ENCODE measurements around the gene EXOC3L1.

EXOC3L1 gene

GRCh38 chr16:67191995-67192681 lies 2.2 kb upstream of the EXOC3L1 start, which contains the start of gene E2F4:
TSS of gene E2F4 (plus strand) at chr16:67192155. CDS start at chr16:67192228, 73 bp downstream.
- H3K4me3 ChIP-seq (ENCODE audit: low read length): peak within 1 kb of the TSS; percentile 92
- DNase-seq: peak; percentile 94
- H3K56ac ChIP-seq (ENCODE audit: low read length): peak within 1 kb of the TSS; percentile 94
- no peak within 1 kb of the TSS for H3K27ac ChIP-seq (ENCODE audit: low read depth, low read length)
- H2AK5ac ChIP-seq (ENCODE audit: low read length): peak within 1 kb of the TSS; percentile 27
- peak within 1 kb of the TSS; percentile 92 for H3K4me2 ChIP-seq (ENCODE audit: low read length)
- H4K5ac ChIP-seq (ENCODE audit: low read length): peak within 1 kb of the TSS; percentile 21
- H2BK5ac ChIP-seq (ENCODE audit: low read length): no peak within 1 kb of the TSS
- WGBS (ENCODE audit: extremely low coverage, insufficient coverage, low lambda C conversion rate): no CpG with 5 or more reads among the region's 54 CpGs
- peak within 1 kb of the TSS; percentile 91 for H3K9ac ChIP-seq (ENCODE audit: low read length)
- peaks cover 3% of the 10 kb centered on the region for H3K4me1 ChIP-seq (ENCODE audit: control insufficient read depth, low read depth, low read length)
- H3K27me3 ChIP-seq (ENCODE audit: insufficient read depth, low read length, poor library complexity): no peaks in the 10 kb centered on the region
- peak within 1 kb of the TSS; percentile 28 for H4K8ac ChIP-seq (ENCODE audit: low read depth, low read length)
- peaks cover 24% of the 10 kb centered on the region for H3K79me2 ChIP-seq (ENCODE audit: control insufficient read depth, insufficient read depth, low read length)
- H3K79me1 ChIP-seq (ENCODE audit: low read length): peaks cover 16% of the 10 kb centered on the region
- H2BK120ac ChIP-seq (ENCODE audit: low read depth, low read length): no peak within 1 kb of the TSS
- peak within 1 kb of the TSS; percentile 30 for H3K23ac ChIP-seq (ENCODE audit: low read length)
- H2BK15ac ChIP-seq (replicated peaks; ENCODE audit: low read depth): no peak within 1 kb of the TSS
- peaks cover 22% of the 10 kb centered on the region for H3K36me3 ChIP-seq (ENCODE audit: control insufficient read depth, insufficient read depth, low read length)
- H3K18ac ChIP-seq (ENCODE audit: low read length): no peak within 1 kb of the TSS
- peak within 1 kb of the TSS; percentile 56 for H3K4ac ChIP-seq (ENCODE audit: low read depth, low read length)

GRCh38 chr16:67191411-67191994 lies 1.6 kb upstream of the EXOC3L1 start:
- Histone ChIP-seq H3K4ac (ENCODE audit: low read depth, low read length) (no peak overlapping the region), H2BK120ac (ENCODE audit: low read depth, low read length) (no peak overlapping the region), H3K79me2 (ENCODE audit: control insufficient read depth, insufficient read depth, low read length) (peaks cover 24% of the 10 kb centered on the region), H3K79me1 (ENCODE audit: low read length) (peaks cover 16% of the 10 kb centered on the region), H4K5ac (ENCODE audit: low read length) (peak overlapping the region; percentile 21), H2AK5ac (ENCODE audit: low read length) (peak overlapping the region; percentile 11), H3K56ac (ENCODE audit: low read length) (peak overlapping the region; percentile 73), H3K4me1 (ENCODE audit: control insufficient read depth, low read depth, low read length) (peaks cover 3% of the 10 kb centered on the region), H3K4me2 (ENCODE audit: low read length) (peak overlapping the region; percentile 21), H3K27ac (ENCODE audit: low read depth, low read length) (no peak overlapping the region), H3K9ac (ENCODE audit: low read length) (peak overlapping the region; percentile 28), H3K4me3 (ENCODE audit: low read length) (no peak overlapping the region), H3K36me3 (ENCODE audit: control insufficient read depth, insufficient read depth, low read length) (peaks cover 17% of the 10 kb centered on the region), H3K18ac (ENCODE audit: low read length) (no peak overlapping the region), H4K8ac (ENCODE audit: low read depth, low read length) (no peak overlapping the region), H2BK15ac (replicated peaks; ENCODE audit: low read depth) (no peak overlapping the region), H3K27me3 (ENCODE audit: insufficient read depth, low read length, poor library complexity) (no peaks in the 10 kb centered on the region), H2BK5ac (ENCODE audit: low read length) (no peak overlapping the region), H3K23ac (ENCODE audit: low read length) (no peak overlapping the region)
- no peak for DNase-seq
- WGBS (ENCODE audit: extremely low coverage, insufficient coverage, low lambda C conversion rate): no CpG with 5 or more reads among the region's 9 CpGs

- H2BK120ac ChIP-seq (ENCODE audit: low read depth, low read length): no peak overlapping the region
- H3K79me2 ChIP-seq (ENCODE audit: control insufficient read depth, insufficient read depth, low read length): peaks cover 24% of the 10 kb centered on the region
- H3K79me1 ChIP-seq (ENCODE audit: low read length): peaks cover 16% of the 10 kb centered on the region
- no peak overlapping the region for H3K4ac ChIP-seq (ENCODE audit: low read depth, low read length)
- no peaks in the 10 kb centered on the region for H3K27me3 ChIP-seq (ENCODE audit: insufficient read depth, low read length, poor library complexity)
- no CpG with 5 or more reads among the region's 13 CpGs for WGBS (ENCODE audit: extremely low coverage, insufficient coverage, low lambda C conversion rate)
- no peak overlapping the region for H3K23ac ChIP-seq (ENCODE audit: low read length)
- no peak for DNase-seq
- H3K56ac ChIP-seq (ENCODE audit: low read length): peak overlapping the region; percentile 60
- peaks cover 10% of the 10 kb centered on the region for H3K36me3 ChIP-seq (ENCODE audit: control insufficient read depth, insufficient read depth, low read length)
- H3K18ac ChIP-seq (ENCODE audit: low read length): no peak overlapping the region
- no peak overlapping the region for H4K8ac ChIP-seq (ENCODE audit: low read depth, low read length)
- H4K5ac ChIP-seq (ENCODE audit: low read length): no peak overlapping the region
- H3K27ac ChIP-seq (ENCODE audit: low read depth, low read length): no peak overlapping the region
- H3K9ac ChIP-seq (ENCODE audit: low read length): no peak overlapping the region
- H2BK5ac ChIP-seq (ENCODE audit: low read length): no peak overlapping the region
- H2BK15ac ChIP-seq (replicated peaks; ENCODE audit: low read depth): no peak overlapping the region
- H3K4me3 ChIP-seq (ENCODE audit: low read length): no peak overlapping the region
- H3K4me2 ChIP-seq (ENCODE audit: low read length): no peak overlapping the region
- peaks cover 3% of the 10 kb centered on the region for H3K4me1 ChIP-seq (ENCODE audit: control insufficient read depth, low read depth, low read length)
- no peak overlapping the region for H2AK5ac ChIP-seq (ENCODE audit: low read length)
These were observed 788 bp upstream of the EXOC3L1 start for GRCh38 chr16:67190448-67191399.

- no peak for DNase-seq
- no peak overlapping the region for H3K9ac ChIP-seq (ENCODE audit: low read length)
- H3K27ac ChIP-seq (ENCODE audit: low read depth, low read length): no peak overlapping the region
These were observed 1.1 kb downstream of the EXOC3L1 start for GRCh38 chr16:67188798-67189197.

GRCh38 chr16:67188323-67188722 lies 1.6 kb downstream of the EXOC3L1 start:
- H3K18ac ChIP-seq (ENCODE audit: low read length): no peak overlapping the region
- no peak overlapping the region for H4K8ac ChIP-seq (ENCODE audit: low read depth, low read length)
- H3K36me3 ChIP-seq (ENCODE audit: control insufficient read depth, insufficient read depth, low read length): no peaks in the 10 kb centered on the region
- WGBS (ENCODE audit: extremely low coverage, insufficient coverage, low lambda C conversion rate): no CpG with 5 or more reads among the region's 4 CpGs
- H3K79me2 ChIP-seq (ENCODE audit: control insufficient read depth, insufficient read depth, low read length): peaks cover 12% of the 10 kb centered on the region
- no peak overlapping the region for H2AK5ac ChIP-seq (ENCODE audit: low read length)
- no peak overlapping the region for H2BK15ac ChIP-seq (replicated peaks; ENCODE audit: low read depth)
- H3K79me1 ChIP-seq (ENCODE audit: low read length): peaks cover 6% of the 10 kb centered on the region
- DNase-seq: no peak
- H2BK5ac ChIP-seq (ENCODE audit: low read length): no peak overlapping the region
- H3K4me3 ChIP-seq (ENCODE audit: low read length): no peak overlapping the region
- H3K4me2 ChIP-seq (ENCODE audit: low read length): no peak overlapping the region
- H3K23ac ChIP-seq (ENCODE audit: low read length): no peak overlapping the region
- H4K5ac ChIP-seq (ENCODE audit: low read length): no peak overlapping the region
- H3K56ac ChIP-seq (ENCODE audit: low read length): no peak overlapping the region
- no peaks in the 10 kb centered on the region for H3K27me3 ChIP-seq (ENCODE audit: insufficient read depth, low read length, poor library complexity)
- H3K9ac ChIP-seq (ENCODE audit: low read length): no peak overlapping the region
- H3K4me1 ChIP-seq (ENCODE audit: control insufficient read depth, low read depth, low read length): peaks cover 3% of the 10 kb centered on the region
- H3K27ac ChIP-seq (ENCODE audit: low read depth, low read length): no peak overlapping the region
- H3K4ac ChIP-seq (ENCODE audit: low read depth, low read length): no peak overlapping the region
- no peak overlapping the region for H2BK120ac ChIP-seq (ENCODE audit: low read depth, low read length)

More at GRCh38 chr16:67188798-67189197, 1.1 kb downstream of the EXOC3L1 start:
- Histone ChIP-seq H3K4me1 (ENCODE audit: control insufficient read depth, low read depth, low read length) (peaks cover 3% of the 10 kb centered on the region), H3K79me1 (ENCODE audit: low read length) (peaks cover 9% of the 10 kb centered on the region), H3K79me2 (ENCODE audit: control insufficient read depth, insufficient read depth, low read length) (peaks cover 17% of the 10 kb centered on the region), H2BK15ac (replicated peaks; ENCODE audit: low read depth) (no peak overlapping the region), H3K36me3 (ENCODE audit: control insufficient read depth, insufficient read depth, low read length) (no peaks in the 10 kb centered on the region), H2AK5ac (ENCODE audit: low read length) (no peak overlapping the region), H3K23ac (ENCODE audit: low read length) (no peak overlapping the region), H3K18ac (ENCODE audit: low read length) (no peak overlapping the region), H3K27me3 (ENCODE audit: insufficient read depth, low read length, poor library complexity) (no peaks in the 10 kb centered on the region), H4K5ac (ENCODE audit: low read length) (no peak overlapping the region), H3K56ac (ENCODE audit: low read length) (no peak overlapping the region), H3K4ac (ENCODE audit: low read depth, low read length) (no peak overlapping the region), H2BK5ac (ENCODE audit: low read length) (no peak overlapping the region), H3K4me3 (ENCODE audit: low read length) (no peak overlapping the region), H2BK120ac (ENCODE audit: low read depth, low read length) (no peak overlapping the region), H4K8ac (ENCODE audit: low read depth, low read length) (no peak overlapping the region), H3K4me2 (ENCODE audit: low read length) (no peak overlapping the region)
- no CpG with 5 or more reads among the region's 15 CpGs for WGBS (ENCODE audit: extremely low coverage, insufficient coverage, low lambda C conversion rate)

Data from mesendoderm (in vitro differentiated cells).